HG03432 (cell line): Measurements from ENCODE around the gene BCAR1.
A peak's percentile ranks its signal among the peaks of the same experiment; 100 is the strongest.
"Not testable (repeated sequence)": the region's sequence is repeated elsewhere in the genome, so short reads cannot be mapped to it uniquely, and the experiment has no call there.

Source experiments
- ATAC-seq: cut with Tn5 transposase; IDR thresholded peaks from one replicate; pipeline ENCODE4 v1.9.1; 2021; ENCODE audit warnings: mild to moderate bottlenecking, moderate library complexity; ENCODE audit not compliant: unreplicated experiment

The BCAR1 gene

GRCh38 chr16:75272097-75272551 is 20.7 kb upstream of the BCAR1 start:
- ATAC-seq = peak; percentile 68

GRCh38 chr16:75271441-75272096 is 20.1 kb upstream of the BCAR1 start:
- ATAC-seq = peak; percentile 24

DNA sequence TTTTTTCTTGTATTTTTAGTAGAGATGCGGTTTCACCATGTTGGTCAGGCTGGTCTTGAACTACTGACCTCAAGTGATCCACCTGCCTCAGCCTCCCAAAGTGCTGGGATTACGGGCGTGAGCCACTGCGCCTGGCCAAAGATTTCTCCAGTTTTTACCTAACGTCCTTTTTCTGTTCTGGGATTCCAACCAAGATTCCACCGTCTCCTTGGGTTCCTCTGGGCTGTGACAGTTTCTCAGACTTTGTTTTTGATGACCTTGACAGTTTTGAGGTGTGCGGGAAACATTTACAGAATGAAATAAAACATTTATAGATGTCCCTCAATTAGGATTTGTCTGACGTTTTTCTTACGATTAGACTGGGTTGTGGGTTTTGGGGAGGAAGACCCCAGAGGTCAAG is 17.9 kb upstream of the BCAR1 start:
- ATAC-seq = not testable (repeated sequence)

DNA sequence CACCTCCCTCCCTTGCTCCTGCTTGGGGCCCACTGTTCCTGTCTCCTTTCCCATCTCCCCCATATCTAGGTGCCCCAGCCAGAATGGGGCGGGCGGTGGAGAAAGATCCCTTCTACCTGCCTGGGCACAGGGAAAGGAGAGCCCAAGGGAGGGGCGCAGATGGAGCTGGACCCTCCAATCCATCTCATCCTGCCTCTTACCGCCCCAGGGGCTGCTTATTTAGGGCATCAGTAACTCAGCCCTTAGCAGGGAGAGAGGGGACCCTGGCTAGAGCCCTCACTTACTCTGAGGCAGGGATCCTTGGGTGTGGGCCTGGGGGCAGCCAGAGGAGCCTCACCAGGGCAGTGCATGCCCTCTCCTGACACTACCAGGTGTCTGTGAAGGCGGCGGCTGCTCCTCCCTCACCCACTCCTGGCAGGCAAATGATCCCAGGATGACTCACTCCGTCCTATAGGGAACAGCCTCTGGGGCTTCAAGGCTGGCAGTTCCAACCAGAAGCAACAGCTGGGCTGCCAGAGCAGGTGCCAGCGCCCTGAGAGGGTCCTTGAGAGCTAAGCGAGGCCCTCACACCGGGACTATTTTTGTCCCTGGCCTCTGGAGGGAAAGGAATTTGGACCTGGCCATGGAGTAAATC is 16.3 kb upstream of the BCAR1 start:
- no peak for ATAC-seq

- ATAC-seq = no peak
Measured at GRCh38 chr16:75266738-75267630, 15.6 kb upstream of the BCAR1 start.

GRCh38 chr16:75265911-75266701 is 14.7 kb upstream of the BCAR1 start:
- peak; percentile 63 for ATAC-seq

- ATAC-seq = peak; percentile 28
Measured at GRCh38 chr16:75264999-75265910, 13.8 kb upstream of the BCAR1 start.

DNA sequence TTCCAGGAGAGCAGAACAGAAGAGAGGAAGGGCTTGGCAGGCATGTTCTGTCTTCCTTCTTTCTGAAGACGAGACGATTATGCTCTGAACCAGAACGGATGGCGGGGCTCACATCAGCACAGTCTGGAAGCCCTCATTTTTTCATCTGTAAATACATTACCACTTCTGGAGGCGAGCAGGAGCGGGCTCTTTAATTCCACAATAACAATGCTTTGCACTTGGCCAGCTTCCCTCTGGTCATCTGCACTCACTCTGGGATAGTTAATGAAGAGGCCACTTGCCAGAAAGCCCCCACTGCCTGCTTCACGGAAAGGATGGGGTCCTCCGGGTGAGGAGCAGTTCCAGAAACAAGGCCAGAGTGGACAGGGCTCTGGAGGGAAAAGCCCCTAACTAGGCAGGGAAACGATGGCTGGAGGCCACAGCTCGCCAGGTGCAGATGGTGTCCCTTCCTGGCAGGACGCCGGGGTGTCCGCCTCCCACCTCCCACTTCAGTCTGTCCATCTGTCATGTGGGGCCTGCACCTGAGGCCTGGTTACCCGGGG is 13.1 kb upstream of the BCAR1 start:
- ATAC-seq = no peak

- no peak for ATAC-seq
Measured at GRCh38 chr16:75263963-75264445, 12.6 kb upstream of the BCAR1 start.

DNA sequence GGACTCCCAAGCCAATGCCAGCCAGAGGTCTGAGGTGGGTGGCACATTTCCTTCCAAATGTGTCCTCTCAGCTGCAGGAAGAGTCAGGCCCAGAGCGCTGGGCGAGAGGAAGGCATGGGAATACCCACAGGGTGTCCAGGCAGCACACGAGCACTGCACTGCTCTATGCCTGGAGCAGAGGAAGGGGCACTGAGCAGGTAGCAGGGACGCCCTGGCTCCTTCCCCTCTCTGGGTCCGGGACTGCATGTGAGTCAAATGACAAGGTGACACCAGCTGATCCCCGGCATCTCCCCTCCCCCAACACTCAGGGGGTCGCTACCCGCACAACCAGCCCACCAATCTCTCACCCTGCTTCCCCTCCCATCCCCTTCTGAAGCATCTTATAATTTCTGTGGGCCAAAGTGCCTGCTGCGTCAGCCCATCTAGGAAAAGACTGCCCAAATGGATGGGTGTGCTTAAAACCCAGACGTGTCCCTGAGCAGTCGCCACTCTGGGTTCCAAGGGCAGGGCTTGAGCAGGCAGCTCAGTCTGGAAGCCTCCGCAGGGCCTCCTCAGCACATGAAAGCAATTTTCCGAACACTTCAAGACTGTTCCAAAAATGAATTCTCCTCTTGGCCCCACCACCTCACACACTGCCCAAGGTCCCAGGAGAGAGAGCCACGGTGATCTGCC is 12.0 kb upstream of the BCAR1 start:
- no peak for ATAC-seq

- ATAC-seq = no peak
Measured at GRCh38 chr16:75262800-75263127, 11.3 kb upstream of the BCAR1 start.

DNA sequence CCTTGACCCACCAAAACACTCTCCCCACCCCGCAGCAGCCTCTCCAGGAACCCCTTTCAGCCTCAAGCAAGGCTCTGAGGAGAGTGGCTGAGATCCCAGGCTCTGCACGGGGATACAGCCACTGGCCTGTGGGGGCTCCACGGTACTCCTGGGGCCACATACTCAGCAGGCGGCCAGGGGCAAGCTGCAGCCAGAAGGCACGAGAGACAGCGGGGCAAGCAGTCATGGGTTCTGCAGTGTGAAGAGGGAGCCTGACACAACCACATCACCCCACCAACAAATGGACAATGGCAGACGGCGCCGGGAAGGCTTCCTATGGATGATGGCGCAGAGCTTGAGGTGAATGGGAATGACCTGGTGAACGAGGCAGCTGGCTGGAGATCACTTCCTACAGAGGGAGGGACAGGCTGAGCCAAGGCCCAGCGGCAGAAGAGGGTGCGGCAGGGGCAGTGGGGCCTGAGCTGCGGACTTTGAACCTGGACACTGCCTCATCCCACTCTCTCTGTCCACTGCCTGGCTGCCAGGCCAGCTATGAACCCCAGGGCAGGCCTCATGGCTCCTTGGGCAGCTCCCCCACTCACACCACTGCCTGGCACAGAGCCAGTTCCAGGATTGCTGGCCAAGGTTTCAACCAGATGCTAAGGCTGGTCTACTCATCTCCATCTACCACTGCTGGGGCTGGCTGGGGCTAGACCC is 10.8 kb upstream of the BCAR1 start:
- ATAC-seq = no peak

GRCh38 chr16:75261590-75262078 is 10.2 kb upstream of the BCAR1 start:
- no peak for ATAC-seq

DNA sequence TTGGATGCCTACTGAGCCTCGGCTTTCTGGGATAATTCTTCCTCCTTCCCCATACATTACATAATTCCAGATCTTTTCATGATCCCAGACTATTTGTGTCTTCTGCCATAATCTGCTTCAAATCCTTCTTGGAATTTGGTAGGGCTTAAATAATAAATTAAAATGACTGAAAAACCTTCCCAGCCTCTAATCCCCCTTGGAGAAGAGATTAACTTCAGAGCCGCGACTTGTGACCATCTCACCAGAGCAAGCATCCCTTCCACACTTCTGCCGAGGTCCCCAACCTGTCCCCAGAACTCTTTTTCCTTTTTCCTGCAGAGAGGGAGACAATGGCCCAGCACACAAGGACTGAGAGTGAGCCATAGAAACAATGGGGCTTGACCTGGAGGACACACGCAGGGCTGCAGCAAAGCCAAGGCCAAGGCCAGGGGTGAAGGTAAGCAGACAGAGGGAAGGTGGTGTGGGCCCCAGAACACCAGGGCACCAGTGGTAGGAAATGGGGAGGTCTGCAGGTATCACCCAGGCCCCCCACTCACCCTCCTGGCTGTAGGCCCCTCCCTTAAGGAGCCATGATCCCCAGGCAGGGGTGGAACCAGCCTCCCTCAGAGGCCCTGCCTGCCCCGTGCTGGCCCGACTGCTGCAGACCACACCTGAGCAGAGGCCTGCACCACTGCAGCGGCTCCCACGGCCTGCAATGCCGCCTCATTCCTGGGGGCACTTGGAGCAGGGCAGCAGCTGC is 9.6 kb upstream of the BCAR1 start:
- no peak for ATAC-seq

GRCh38 chr16:75258807-75259141 is 7.3 kb upstream of the BCAR1 start:
- ATAC-seq = no peak

GRCh38 chr16:75257886-75258806 is 6.7 kb upstream of the BCAR1 start:
- no peak for ATAC-seq
